Gastrocnemius medialis (tissue), 4 donors: ENCODE measurements around the gene SCYL1. TPM values are rescaled to one million over a fixed set of nuclear protein-coding genes. Genes with fewer than 3 reads are reported as not detected.

Source experiments
- ATAC-seq, 2 donors: fragments of 150-250 bp; one replicate each; pipeline ENCODE4 v1.9.1; 2016
- DNase-seq, 2 donors: peaks; one replicate each; pipeline ENCODE4 v3.0.0-alpha.2; 2019
- H3K27ac ChIP-seq, 4 donors: fragments of 200-600 bp; sonication (generic); 1 replicate in 1 of 4; 2 replicates in 3 of 4; pipeline ENCODE4 v1.5.1; 2016 to 2018; ENCODE audit warnings: mild to moderate bottlenecking in 2 of 4, moderate library complexity in 1 of 4
- H3K27me3 ChIP-seq, 3 donors: fragments of 200-600 bp; sonication (generic) in 2 of 3; 1 replicate in 1 of 3; 2 replicates in 2 of 3; pipeline versions ENCODE4 v1.5.1 to v1.6.0; 2016 to 2019; ENCODE audit warnings: mild to moderate bottlenecking in 1 of 3, moderate library complexity in 1 of 3
- H3K36me3 ChIP-seq, 2 donors: fragments of 200-600 bp; sonication (generic) in 1 of 2; one replicate each; pipeline ENCODE4 v1.5.1; 2017 to 2018
- H3K4me1 ChIP-seq, 2 donors: fragments of 200-600 bp; sonication (generic) in 1 of 2; one replicate each; pipeline ENCODE4 v1.5.1; 2016 to 2017; ENCODE audit warnings: mild to moderate bottlenecking in 2 of 2
- H3K4me3 ChIP-seq, 4 donors: fragments of 200-600 bp; sonication (generic) in 3 of 4; 1 replicate in 1 of 4; 2 replicates in 3 of 4; pipeline ENCODE4 v1.5.1; 2016 to 2019; ENCODE audit warnings: mild to moderate bottlenecking in 2 of 4
- H3K9me3 ChIP-seq, 3 donors: fragments of 200-600 bp; sonication (generic) in 2 of 3; 1 replicate in 1 of 3; 2 replicates in 2 of 3; pipeline ENCODE4 v1.5.1; 2016 to 2019
- CTCF ChIP-seq, 5 experiments: fragments of 450-650 bp in 3 of 5; fragments of 200-600 bp in 2 of 5; sonication (generic) in 2 of 5; IDR thresholded peaks in 4 of 5; conservative IDR thresholded peaks in 1 of 5; 1 replicate in 4 of 5; 2 replicates in 1 of 5; pipeline ENCODE4 v1.5.1; 2016 to 2019; ENCODE audit warnings: antibody characterized with exemption in 5 of 5, mild to moderate bottlenecking in 3 of 5, moderate library complexity in 3 of 5
- POLR2A ChIP-seq, 2 donors: fragments of 450-650 bp; IDR thresholded peaks; one replicate each; pipeline ENCODE4 v1.6.1; 2017; ENCODE audit warnings: antibody characterized with exemption in 2 of 2, mild to moderate bottlenecking in 2 of 2, moderate library complexity in 2 of 2
- in situ Hi-C, 4 donors: fragments of 200-750 bp; cut with MboI; loops; one replicate each; pipeline versions ENCODE4 v1.15.0 to v1.8.0; 2017; ENCODE audit warnings: low sequenced_read_pairs in 4 of 4
- intact Hi-C: fragments of 100-400 bp; cut with DNase I; formaldehyde crosslinking; loops from one replicate; pipeline ENCODE4 v1.15.1; 2023; ENCODE audit warnings: low total_unique reads
- total RNA-seq, 4 donors: library from RNA; depleted of rRNA; stranded (reverse); fragments of >200 nt; gene quantifications; one replicate each; pipeline versions ENCODE4 v1.1.0 to v1.2.3, GENCODE V29; 2016

SCYL1 gene
- total RNA-seq, 4 donors from 2014 or later: 120 to 162 (median 133) TPM

DNA sequence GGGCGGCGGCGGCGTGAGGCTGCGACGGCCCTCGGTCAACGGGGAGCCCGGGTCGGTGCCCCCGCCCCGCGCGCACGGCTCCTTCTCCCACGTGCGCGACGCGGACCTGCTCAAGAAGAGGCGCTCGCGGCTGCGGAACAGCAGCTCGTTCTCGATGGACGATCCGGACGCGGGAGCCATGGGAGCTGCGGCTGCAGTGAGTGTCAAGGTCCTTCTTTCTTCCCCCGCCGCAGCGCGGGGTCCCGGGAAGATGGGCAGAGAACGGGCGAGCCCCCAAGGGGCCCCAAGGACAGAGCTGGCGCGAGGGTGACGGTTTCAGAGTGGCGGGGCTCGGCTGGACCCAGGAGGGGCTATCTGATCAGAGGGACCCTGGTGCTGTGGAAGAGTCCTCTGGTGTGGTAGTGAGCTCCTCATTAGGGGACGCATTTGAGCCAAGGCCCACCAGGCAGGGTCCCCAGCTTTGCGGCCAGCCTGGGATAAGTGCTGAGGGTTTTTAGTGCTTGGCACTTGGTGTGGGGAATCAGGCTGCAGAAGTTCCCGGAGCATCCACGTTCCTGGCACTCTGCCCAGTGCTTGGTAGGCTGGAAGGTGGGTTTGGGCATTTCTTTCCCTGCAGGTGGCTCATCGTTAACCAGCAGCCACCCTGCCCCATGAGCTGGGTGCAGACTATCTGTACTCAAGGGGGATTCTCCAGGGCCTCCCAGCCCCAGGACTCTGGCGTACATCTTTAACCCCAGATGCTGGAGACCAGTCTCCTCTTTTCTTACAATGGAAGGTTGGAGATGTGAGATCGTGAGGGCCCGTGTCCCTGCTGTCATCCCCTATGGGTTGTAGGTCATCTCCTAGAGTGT lies 60.7 kb downstream of the SCYL1 start:
- ATAC-seq (no peak), DNase-seq (no peak)
- H3K27me3 ChIP-seq: no peaks in the 10 kb centered on the region
- no peaks in the 10 kb centered on the region for H3K9me3 ChIP-seq
- H3K4me3 ChIP-seq: no peak overlapping the region
- H3K27ac ChIP-seq: peak overlapping the region; percentile 91 to 99 (median 98)
- H3K4me1 ChIP-seq: peaks cover 63 to 64% of the 10 kb centered on the region in 2 donors
- in situ Hi-C loops (no loop called here), intact Hi-C loops (no loop called here)
- no peak for TF ChIP-seq CTCF (IDR thresholded peaks at IDR 0.05 in 4 of 5, conservative IDR thresholded peaks at IDR 0.05 in 1 of 5)
- H3K36me3 ChIP-seq: peaks cover 0 to 57% of the 10 kb centered on the region in 2 donors

DNA sequence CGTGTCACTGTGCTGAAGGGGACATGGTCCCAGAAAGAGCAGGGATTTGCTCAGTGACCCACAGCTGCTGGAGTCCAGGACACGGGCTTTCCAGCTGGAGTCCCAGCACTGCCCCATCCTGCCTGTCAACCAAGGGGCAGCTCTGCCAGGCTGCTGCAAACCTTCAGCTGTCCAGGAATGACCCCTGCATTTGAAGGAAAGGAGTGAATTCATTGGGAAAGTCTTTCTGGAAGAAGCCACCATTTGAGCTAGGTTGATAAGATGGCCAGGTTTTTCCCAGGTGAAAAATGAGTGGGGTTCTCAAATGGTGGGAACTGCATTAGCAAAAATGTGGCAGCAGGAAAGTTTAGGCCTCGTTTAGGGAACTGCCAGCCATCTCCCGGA lies 61.4 kb downstream of the SCYL1 start:
- peak overlapping the region; percentile 91 to 99 (median 98) for H3K27ac ChIP-seq
- no peaks in the 10 kb centered on the region for H3K9me3 ChIP-seq
- TF ChIP-seq POLR2A (IDR thresholded peaks at IDR 0.05) (no peak), CTCF (IDR thresholded peaks at IDR 0.05 in 4 of 5, conservative IDR thresholded peaks at IDR 0.05 in 1 of 5) (no peak)
- H3K36me3 ChIP-seq: peaks cover 0 to 57% of the 10 kb centered on the region in 2 donors
- H3K4me1 ChIP-seq: peaks cover 61 to 62% of the 10 kb centered on the region in 2 donors
- no peaks in the 10 kb centered on the region for H3K27me3 ChIP-seq
- ATAC-seq: no peak
- in situ Hi-C loops (no loop called here), intact Hi-C loops (no loop called here)
- no peak for DNase-seq
- H3K4me3 ChIP-seq: no peak overlapping the region

DNA sequence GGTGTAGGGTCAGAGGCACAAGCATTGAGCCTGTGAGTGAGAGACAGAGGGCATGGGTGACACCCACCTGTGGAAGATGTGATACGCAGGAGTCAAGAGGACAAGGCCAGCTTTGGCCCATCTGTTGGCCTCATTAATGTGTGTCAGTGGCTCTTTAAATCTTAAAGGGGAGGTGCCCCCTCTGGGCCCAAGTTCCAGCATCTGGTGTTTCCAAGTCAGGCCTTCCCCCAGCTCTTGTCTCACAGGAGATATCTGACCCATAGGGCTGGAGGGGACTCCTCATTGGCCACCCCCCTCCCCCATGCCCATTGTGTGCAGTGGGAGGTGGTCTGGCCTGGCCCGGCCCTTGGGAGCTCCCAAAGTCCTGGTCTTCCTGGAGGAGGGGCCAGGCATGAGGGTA lies 61.8 kb downstream of the SCYL1 start:
- peaks cover 61 to 62% of the 10 kb centered on the region in 2 donors for H3K4me1 ChIP-seq
- H3K36me3 ChIP-seq: peaks cover 0 to 57% of the 10 kb centered on the region in 2 donors
- intact Hi-C loops: loop anchor here (1.0 kb wide), 1 partner anchor 9 kb away; no protein-coding TSS in a partner anchor
- peak in 1 of 2 donors; percentile 86 for DNase-seq
- no peaks in the 10 kb centered on the region for H3K9me3 ChIP-seq
- in situ Hi-C loops: no loop called here
- TF ChIP-seq POLR2A (IDR thresholded peaks at IDR 0.05): peak in 1 of 2 donors; percentile 11
- TF ChIP-seq CTCF (IDR thresholded peaks at IDR 0.05 in 4 of 5, conservative IDR thresholded peaks at IDR 0.05 in 1 of 5): peak in 1 of 5 experiments; percentile 8
- H3K27me3 ChIP-seq: no peaks in the 10 kb centered on the region
- peak overlapping the region; percentile 91 to 99 (median 98) for H3K27ac ChIP-seq
- peak overlapping the region in 3 of 4 donors; percentile 26 to 34 (median 28) for H3K4me3 ChIP-seq
- peak; percentile 30 to 48 for ATAC-seq

Other genes with a start within 250 kb of the SCYL1 start
- 10 to 100 TPM in 1 of 4 donors, 1 to 10 TPM in 3; 5.0 to 11.6 (median 5.6) TPM for gene CDC42EP2, start 210.2 kb upstream of the SCYL1 start, total RNA-seq
- gene DPF2, start 191.2 kb upstream of the SCYL1 start, total RNA-seq: 10 to 100 TPM; 22.4 to 46.4 (median 36.1) TPM
- gene TIGD3, start 170.3 kb upstream of the SCYL1 start, total RNA-seq: under 1 TPM; 0.16 to 0.71 (median 0.48) TPM
- gene SLC25A45, start 142.4 kb upstream of the SCYL1 start, total RNA-seq: 10 to 100 TPM in 1 of 4 donors, 1 to 10 TPM in 3; 2.6 to 12.4 (median 5.6) TPM
- 10 to 100 TPM; 11.5 to 51.7 (median 20.1) TPM for gene FRMD8, start 138.4 kb upstream of the SCYL1 start, total RNA-seq
- gene NEAT1, start 102.3 kb upstream of the SCYL1 start, total RNA-seq: 100 to 1,000 TPM in 1 of 4 donors, 10 to 100 TPM in 3; 24.1 to 472 (median 32.8) TPM
- gene MALAT1, start 26.0 kb upstream of the SCYL1 start, total RNA-seq: 1,000 to 10,000 TPM in 3 of 4 donors, 100 to 1,000 TPM in 1; 874 to 6,745 (median 1,938) TPM
- gene LTBP3, start 33.3 kb downstream of the SCYL1 start, total RNA-seq: 10 to 100 TPM; 18.5 to 56.6 (median 35.6) TPM
- gene ZNRD2, start 45.4 kb downstream of the SCYL1 start, total RNA-seq: 10 to 100 TPM; 54.7 to 99.4 (median 75.3) TPM
- gene FAM89B, start 47.5 kb downstream of the SCYL1 start, total RNA-seq: 100 to 1,000 TPM in 3 of 4 donors, 10 to 100 TPM in 1; 86.6 to 154 (median 119) TPM
- 100 to 1,000 TPM; 191 to 374 (median 250) TPM for gene EHBP1L1, start 51.0 kb downstream of the SCYL1 start, total RNA-seq
- gene KCNK7, start 70.7 kb downstream of the SCYL1 start, total RNA-seq: 10 to 100 TPM in 1 of 4 donors, under 1 TPM in 1, not detected in 2; 0.39 to 18.6 TPM
- gene MAP3K11, start 89.1 kb downstream of the SCYL1 start, total RNA-seq: 10 to 100 TPM in 3 of 4 donors, 1 to 10 TPM in 1; 10.0 to 13.8 (median 11.1) TPM
- 10 to 100 TPM in 3 of 4 donors, 1 to 10 TPM in 1; 7.6 to 15.6 (median 13.1) TPM for gene PCNX3, start 90.7 kb downstream of the SCYL1 start, total RNA-seq
- 10 to 100 TPM in 2 of 4 donors, 1 to 10 TPM in 2; 6.7 to 10.9 (median 10.0) TPM for gene SIPA1, start 113.0 kb downstream of the SCYL1 start, total RNA-seq
- 10 to 100 TPM; 39.7 to 68.3 (median 56.3) TPM for gene RELA, start 137.8 kb downstream of the SCYL1 start, total RNA-seq
- 10 to 100 TPM; 40.0 to 69.4 (median 50.0) TPM for gene KAT5, start 187.2 kb downstream of the SCYL1 start, total RNA-seq
- 100 to 1,000 TPM in 1 of 4 donors, 10 to 100 TPM in 3; 36.5 to 101 (median 62.4) TPM for gene RNASEH2C, start 195.7 kb downstream of the SCYL1 start, total RNA-seq